Measurements from ENCODE around the gene HOXC13.

The HOXC13 gene

DNA sequence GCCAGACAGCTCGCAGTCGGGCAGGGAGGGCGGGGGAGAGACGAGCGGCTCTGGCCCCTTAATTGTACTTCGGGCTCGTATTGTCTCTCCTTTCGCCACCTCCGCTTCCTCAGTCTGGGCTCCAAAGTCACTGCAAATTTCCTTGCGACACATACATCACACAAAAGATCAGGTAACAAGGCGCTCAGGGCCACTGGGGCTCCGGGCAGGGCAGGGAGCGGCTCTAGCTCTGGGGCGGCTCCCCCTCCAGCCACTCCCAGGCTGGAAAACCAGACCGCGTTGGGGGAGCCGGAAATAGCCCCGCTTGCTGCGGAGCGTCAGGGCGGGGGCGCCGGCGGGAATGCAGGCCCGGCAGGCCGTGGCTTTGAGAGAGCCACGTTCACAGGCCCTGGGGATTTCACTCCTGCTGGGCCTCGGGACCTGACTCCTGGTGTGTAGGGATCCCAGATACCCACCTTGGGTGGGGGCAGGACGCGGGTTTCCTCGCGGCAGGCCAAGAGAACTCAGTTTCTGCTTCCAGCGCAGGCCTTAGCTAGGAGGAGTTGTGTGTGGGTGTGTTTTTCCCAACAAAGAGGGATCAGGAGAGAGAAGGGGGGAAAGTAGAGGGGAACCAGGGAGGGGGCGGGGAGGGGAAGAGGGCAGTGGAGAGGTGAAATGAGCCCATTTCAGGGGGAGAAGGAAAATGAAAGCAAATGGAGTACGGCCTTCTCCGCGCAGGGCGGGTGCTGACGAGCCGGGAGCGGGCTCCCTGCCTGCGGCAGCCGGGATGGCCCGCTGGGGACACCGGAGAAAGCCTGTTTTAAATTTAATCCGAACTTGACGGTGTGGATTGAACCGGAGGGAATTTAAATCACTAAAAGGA lies 57.0 kb downstream of the HOXC13 start:
- peak; percentile 43 for DNase-seq

All from NCI-H1105 (cell line).